IMR-90 (cell line): ENCODE data around the gene CPO. TPM values are rescaled to one million over a fixed set of nuclear protein-coding genes. Genes with fewer than 3 reads are reported as not detected.

Experiments used
- ATAC-seq: fragments of 200-7000 bp; cut with Tn5 transposase; 2 replicates; pipeline ENCODE4 v1.9.1; 2020; ENCODE audit warnings: low read depth, mild to moderate bottlenecking, moderate library complexity
- BruUV-seq: library from RNA; stranded (reverse); fragments of 400-500 nt; replicated peaks from 2 replicates; lab custom pipeline; 2021; lab: Mats Ljungman, UMichigan
- CTCF ChIA-PET: fragments of 300-600 bp; formaldehyde crosslinking; extraction: SDS; loops from one replicate; lab custom pipeline; 2021; ENCODE audit warnings: antibody characterized with exemption; lab: Yijun Ruan, JAX
- POLR2A ChIA-PET: fragments of 300-600 bp; sonication (Branson Sonifier 250); formaldehyde crosslinking; loops from one replicate; lab custom pipeline; 2022; ENCODE audit warnings: antibody characterized with exemption; ENCODE audit not compliant: unreplicated experiment; lab: Charles Lee
- DNase-seq: peaks from one replicate; pipeline ENCODE4 v3.0.0; 2013
- H2AFZ ChIP-seq: replicated peaks from 2 replicates; pipeline ENCODE3; 2013; ENCODE audit warnings: low read length, mild to moderate bottlenecking; ENCODE audit not compliant: poor library complexity
- H2AK5ac ChIP-seq: 2 replicates; pipeline ENCODE4 v1.6.1; 2013; ENCODE audit warnings: low read depth, low read length, inconsistent platforms
- H2AK9ac ChIP-seq: replicated peaks from 2 replicates; pipeline ENCODE3; 2013; ENCODE audit warnings: mild to moderate bottlenecking, low read depth, low read length, moderate library complexity; ENCODE audit not compliant: poor library complexity
- H2BK120ac ChIP-seq: 2 replicates; pipeline ENCODE4 v1.6.1; 2013; ENCODE audit warnings: low read depth, low read length, inconsistent platforms
- H2BK15ac ChIP-seq: 3 replicates; pipeline ENCODE4 v1.6.1; 2013; ENCODE audit warnings: low read depth, low read length, inconsistent platforms
- H2BK20ac ChIP-seq: 2 replicates; pipeline ENCODE4 v1.6.1; 2013; ENCODE audit warnings: low read depth, mild to moderate bottlenecking, inconsistent platforms, low read length, moderate library complexity
- H2BK5ac ChIP-seq: 2 replicates; pipeline ENCODE4 v1.6.1; 2013; ENCODE audit warnings: mild to moderate bottlenecking, low read depth, low read length, inconsistent platforms; ENCODE audit not compliant: poor library complexity, severe bottlenecking
- H3K14ac ChIP-seq: replicated peaks from 2 replicates; pipeline ENCODE4 v1.6.1; 2013; ENCODE audit warnings: low read depth, low read length, inconsistent platforms
- H3K18ac ChIP-seq: 2 replicates; pipeline ENCODE4 v1.6.1; 2013; ENCODE audit warnings: low read depth, low read length, control low read depth
- H3K23ac ChIP-seq: 2 replicates; pipeline ENCODE4 v1.6.1; 2013; ENCODE audit warnings: low read depth, low read length, inconsistent platforms
- H3K27ac ChIP-seq: 2 replicates; pipeline ENCODE4 v1.5.1; 2013; ENCODE audit warnings: mild to moderate bottlenecking, control low read depth, low read length; ENCODE audit not compliant: insufficient read depth
- H3K27me3 ChIP-seq: 2 replicates; pipeline ENCODE4 v1.6.1; 2013; ENCODE audit warnings: low read length; ENCODE audit not compliant: control insufficient read depth, insufficient read depth
- H3K36me3 ChIP-seq: 2 replicates; pipeline ENCODE4 v1.6.1; 2013; ENCODE audit warnings: low read length, mixed read lengths; ENCODE audit not compliant: control insufficient read depth, insufficient read depth
- H3K4ac ChIP-seq: 2 replicates; pipeline ENCODE4 v1.6.1; 2013; ENCODE audit warnings: low read depth, low read length, inconsistent platforms
- H3K4me1 ChIP-seq: 2 replicates; pipeline ENCODE4 v1.6.1; 2013; ENCODE audit warnings: low read length, mixed read lengths; ENCODE audit not compliant: control insufficient read depth, insufficient read depth
- H3K4me2 ChIP-seq: 2 replicates; pipeline ENCODE4 v1.6.1; 2013; ENCODE audit warnings: low read depth, mild to moderate bottlenecking, control low read depth, low read length, moderate library complexity
- H3K4me3 ChIP-seq: 2 replicates; pipeline ENCODE4 v1.5.1; 2013; ENCODE audit warnings: low read depth, mild to moderate bottlenecking, control low read depth, low read length, moderate library complexity; ENCODE audit not compliant: insufficient read depth
- H3K56ac ChIP-seq: 2 replicates; pipeline ENCODE4 v1.6.1; 2013; ENCODE audit warnings: low read length, inconsistent platforms; ENCODE audit not compliant: insufficient read depth; ENCODE audit errors: extremely low read depth
- H3K79me1 ChIP-seq, 2 experiments: 2 replicates each; pipeline ENCODE4 v1.6.1; 2013; ENCODE audit warnings: low read length in 2 of 2, inconsistent platforms in 1 of 2, low read depth in 1 of 2
- H3K9ac ChIP-seq: 2 replicates; pipeline ENCODE4 v1.6.1; 2013; ENCODE audit warnings: low read depth, low read length, control low read depth
- H3K9me1 ChIP-seq: 2 replicates; pipeline ENCODE4 v1.6.1; 2013; ENCODE audit warnings: low read length, inconsistent platforms; ENCODE audit not compliant: insufficient read depth
- H3K9me3 ChIP-seq: 2 replicates; pipeline ENCODE4 v1.6.1; 2013; ENCODE audit warnings: low read length; ENCODE audit not compliant: control insufficient read depth, insufficient read depth
- H4K20me1 ChIP-seq: 2 replicates; pipeline ENCODE4 v1.6.1; 2013; ENCODE audit warnings: low read length, inconsistent platforms; ENCODE audit not compliant: insufficient read depth
- H4K5ac ChIP-seq: 2 replicates; pipeline ENCODE4 v1.6.1; 2013; ENCODE audit warnings: mild to moderate bottlenecking, low read depth, low read length, control low read depth
- H4K8ac ChIP-seq, 2 experiments: 2 replicates each; pipeline ENCODE4 v1.6.1; 2013; ENCODE audit warnings: low read depth in 2 of 2, low read length in 2 of 2, control low read depth in 1 of 2, inconsistent platforms in 1 of 2
- H4K91ac ChIP-seq: 2 replicates; pipeline ENCODE4 v1.6.1; 2013; ENCODE audit warnings: low read depth, low read length, inconsistent platforms; ENCODE audit not compliant: insufficient read depth
- BHLHE40 ChIP-seq: fragments of 150-350 bp; IDR thresholded peaks from 2 replicates; pipeline ENCODE4 v1.6.1; 2016; ENCODE audit warnings: mild to moderate bottlenecking, low read depth, low read length
- CEBPB ChIP-seq: IDR thresholded peaks from 2 replicates; pipeline ENCODE4 v1.6.1; 2012; ENCODE audit warnings: low read depth, low read length, improper control_type of control experiment
- CHD1 ChIP-seq: IDR thresholded peaks from 2 replicates; pipeline ENCODE4 v1.6.1; 2012; ENCODE audit warnings: low read depth, low read length, improper control_type of control experiment
- CTCF ChIP-seq: conservative IDR thresholded peaks from 2 replicates; pipeline ENCODE4 v1.5.1; 2012; ENCODE audit warnings: mild to moderate bottlenecking, low read depth, low read length, improper control_type of control experiment
- MAFK ChIP-seq: IDR thresholded peaks from 2 replicates; pipeline ENCODE4 v1.6.1; 2012; ENCODE audit warnings: low read depth, low read length, improper control_type of control experiment
- MAZ ChIP-seq: IDR thresholded peaks from 2 replicates; pipeline ENCODE4 v1.6.1; 2012; ENCODE audit warnings: low read depth, mild to moderate bottlenecking, low read length, improper control_type of control experiment, moderate library complexity, borderline replicate concordance
- MXI1 ChIP-seq: IDR thresholded peaks from 2 replicates; pipeline ENCODE4 v1.6.1; 2012; ENCODE audit warnings: low read depth, mild to moderate bottlenecking, low read length, moderate library complexity, borderline replicate concordance
- NFE2L2 ChIP-seq: fragments of 150-350 bp; IDR thresholded peaks from 2 replicates; pipeline ENCODE4 v1.6.1; 2016; ENCODE audit warnings: low read depth, mild to moderate bottlenecking, low read length
- POLR2A ChIP-seq: IDR thresholded peaks from 2 replicates; pipeline ENCODE4 v1.6.1; 2012; ENCODE audit warnings: mild to moderate bottlenecking, low read depth, low read length
- RCOR1 ChIP-seq: IDR thresholded peaks from 2 replicates; pipeline ENCODE4 v1.6.1; 2012; ENCODE audit warnings: mild to moderate bottlenecking, low read length, improper control_type of control experiment; ENCODE audit not compliant: insufficient replicate concordance
- RFX5 ChIP-seq: IDR thresholded peaks from 2 replicates; pipeline ENCODE4 v1.8.0; 2012; ENCODE audit warnings: low read depth, mild to moderate bottlenecking, low read length, moderate library complexity
- WGBS, 2 experiments: methylation state at CpG; one replicate each; pipeline versions ENCODE4 v1.1.5 to v1.1.7; 2013; ENCODE audit warnings: missing lambda C conversion rate in 2 of 2; ENCODE audit not compliant: insufficient read length in 1 of 2; ENCODE audit errors: extremely low coverage in 2 of 2; 5-methylcytosine and 5-hydroxymethylcytosine counted together
- dilution Hi-C: fragments of 300-500 bp; cut with HindIII; formaldehyde crosslinking; loops from one replicate; pipeline ENCODE4 v1.14.3; 2018; ENCODE audit warnings: low sequenced_read_pairs; ENCODE audit not compliant: unreplicated experiment
- in situ Hi-C: fragments of 300-500 bp; cut with MboI; formaldehyde crosslinking; loops from 3 replicates; pipeline ENCODE4 v1.14.3; 2019; ENCODE audit warnings: low sequenced_read_pairs, inconsistent platforms, mixed read lengths
- intact Hi-C: fragments of 100-400 bp; cut with micrococcal nuclease; formaldehyde crosslinking; loops from 2 replicates; pipeline ENCODE4 v1.10.0; 2022
- polyA plus RNA-seq, 3 experiments: library from polyadenylated mRNA; depleted of rRNA; stranded (reverse); fragments of >200 nt; gene quantifications; 2 replicates each; pipeline ENCODE4 v1.2.3, GENCODE V29; 2012; ENCODE audit warnings: low replicate concordance in 1 of 3
- total RNA-seq: library from RNA; depleted of rRNA; stranded (reverse); fragments of >200 nt; gene quantifications from 2 replicates; pipeline ENCODE4 v1.2.3, GENCODE V29; 2012
- TF ChIP-seq, protein P1 (sequence below): fragments of 150-350 bp; IDR thresholded peaks from 2 replicates; pipeline ENCODE4 v1.6.1; 2016; ENCODE audit warnings: low read depth, mild to moderate bottlenecking, low read length, moderate library complexity, borderline replicate concordance
- TF ChIP-seq, protein P2 (sequence below): fragments of 150-350 bp; IDR thresholded peaks from 2 replicates; pipeline ENCODE4 v1.6.1; 2017; ENCODE audit warnings: mild to moderate bottlenecking, antibody characterized with exemption, low read length, low read depth

CPO gene
- total and polyA plus RNA-seq, 2 of the 4 experiments (the other 2 are of a cell fraction), result not detected

DNA sequence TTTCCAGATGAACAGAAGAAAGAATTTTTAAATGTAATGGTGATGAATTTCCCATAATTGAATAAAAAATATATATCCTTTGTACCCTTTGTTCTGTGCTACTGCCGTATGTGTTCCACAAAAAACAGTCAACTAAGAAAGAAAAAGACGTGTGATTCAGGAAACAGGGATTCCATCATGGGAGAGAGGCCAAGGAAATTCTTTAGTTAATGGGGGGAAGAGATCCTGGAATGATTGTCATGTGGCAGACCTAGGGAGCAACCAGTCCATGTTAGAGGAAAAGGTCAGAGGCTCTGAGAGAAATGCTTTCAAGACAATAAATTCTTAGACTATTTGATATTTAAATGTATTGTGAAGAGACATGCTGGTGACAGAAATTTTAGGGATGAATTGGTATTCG is 76.6 kb downstream of the CPO start:
- Histone ChIP-seq H3K27me3 (peaks cover 2% of the 10 kb centered on the region; the same call in 1 of the 2 replicates), H3K56ac (no peak overlapping the region), H2AFZ (no peak overlapping the region), H4K5ac (no peak overlapping the region), H3K9ac (no peak overlapping the region), H2BK20ac (no peak overlapping the region), H2BK15ac (no peak overlapping the region), H3K9me3 (no peaks in the 10 kb centered on the region), H3K79me1 (no peaks in the 10 kb centered on the region), H4K91ac (no peak overlapping the region), H4K8ac (no peak overlapping the region), H3K23ac (no peak overlapping the region), H4K20me1 (no peaks in the 10 kb centered on the region), H3K18ac (no peak overlapping the region), H2AK9ac (no peak overlapping the region), H2BK5ac (no peak overlapping the region), H3K14ac (no peak overlapping the region), H3K9me1 (no peaks in the 10 kb centered on the region), H3K4me2 (no peak overlapping the region), H3K4me3 (no peak overlapping the region), H2AK5ac (no peak overlapping the region), H2BK120ac (no peak overlapping the region), H3K4me1 (no peaks in the 10 kb centered on the region), H3K36me3 (no peaks in the 10 kb centered on the region), H3K27ac (no peak overlapping the region), H3K4ac (no peak overlapping the region)
- dilution Hi-C loops (no loop called here), in situ Hi-C loops (no loop called here), intact Hi-C loops (no loop called here)
- ATAC-seq, result no peak
- CTCF ChIA-PET, result no interaction called here
- TF ChIP-seq MAFK (no peak), RCOR1 (no peak), MXI1 (no peak), RFX5 (no peak), NFE2L2 (no peak), POLR2A (no peak), BHLHE40 (no peak), CHD1 (no peak), CTCF (no peak), CEBPB (no peak), MAZ (no peak)
- TF ChIP-seq, protein P1, sequence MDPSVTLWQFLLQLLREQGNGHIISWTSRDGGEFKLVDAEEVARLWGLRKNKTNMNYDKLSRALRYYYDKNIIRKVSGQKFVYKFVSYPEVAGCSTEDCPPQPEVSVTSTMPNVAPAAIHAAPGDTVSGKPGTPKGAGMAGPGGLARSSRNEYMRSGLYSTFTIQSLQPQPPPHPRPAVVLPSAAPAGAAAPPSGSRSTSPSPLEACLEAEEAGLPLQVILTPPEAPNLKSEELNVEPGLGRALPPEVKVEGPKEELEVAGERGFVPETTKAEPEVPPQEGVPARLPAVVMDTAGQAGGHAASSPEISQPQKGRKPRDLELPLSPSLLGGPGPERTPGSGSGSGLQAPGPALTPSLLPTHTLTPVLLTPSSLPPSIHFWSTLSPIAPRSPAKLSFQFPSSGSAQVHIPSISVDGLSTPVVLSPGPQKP, result no peak
- TF ChIP-seq, protein P2, sequence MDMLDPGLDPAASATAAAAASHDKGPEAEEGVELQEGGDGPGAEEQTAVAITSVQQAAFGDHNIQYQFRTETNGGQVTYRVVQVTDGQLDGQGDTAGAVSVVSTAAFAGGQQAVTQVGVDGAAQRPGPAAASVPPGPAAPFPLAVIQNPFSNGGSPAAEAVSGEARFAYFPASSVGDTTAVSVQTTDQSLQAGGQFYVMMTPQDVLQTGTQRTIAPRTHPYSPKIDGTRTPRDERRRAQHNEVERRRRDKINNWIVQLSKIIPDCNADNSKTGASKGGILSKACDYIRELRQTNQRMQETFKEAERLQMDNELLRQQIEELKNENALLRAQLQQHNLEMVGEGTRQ, result no peak
- BruUV-seq, result no TSS peak
- DNase-seq, result no peak
- POLR2A ChIA-PET, result no interaction called here
- 50% methylated on average over 1 of the region's 3 CpGs; no CpG with 5 or more reads in 1 of the 2 experiments for WGBS, 2 experiments
